Measurements from ENCODE around the gene FBXO4. TPM values are rescaled to one million over a fixed set of nuclear protein-coding genes. Genes with fewer than 3 reads are reported as not detected.

Gene FBXO4
- total RNA-seq, 1 experiment from 2014 or later: 1.2 TPM

GRCh38 chr5:41918105-41918504, 7.0 kb upstream of the FBXO4 start:
- Mint-ChIP-seq H3K36me3 (ENCODE audit: insufficient read depth in 1 of 3, low read depth in 3 of 3) (peaks cover 5 to 61% (median 49%) of the 10 kb centered on the region in 3 experiments; a peak in 6 of 7 replicates), H3K4me1 (peaks cover 10 to 11% of the 10 kb centered on the region in 2 experiments), H3K27me3 (ENCODE audit: low read depth) (no peaks in the 10 kb centered on the region), H3K9me3 (no peaks in the 10 kb centered on the region), H3K4me3 (no peak overlapping the region), H3K27ac (no peak overlapping the region)
- no peak for DNase-seq
- H3K23ac ChIP-seq (ENCODE audit: insufficient read length, low read depth, low read length): no peak overlapping the region
- no peak overlapping the region for H2BK120ac ChIP-seq (ENCODE audit: low read depth, low read length, poor library complexity, severe bottlenecking)
- H4K5ac ChIP-seq (ENCODE audit: insufficient read length, low read depth, low read length): no peak overlapping the region
- H3K18ac ChIP-seq (ENCODE audit: insufficient read length, low read depth, low read length): no peak overlapping the region
- no peak overlapping the region for H3K14ac ChIP-seq (ENCODE audit: insufficient read depth, low read length)
- no peak overlapping the region for H2BK12ac ChIP-seq (ENCODE audit: insufficient read length, low read depth, low read length)
- WGBS (ENCODE audit: extremely low coverage, insufficient read length, low lambda C conversion rate): no CpG with 5 or more reads among the region's 2 CpGs
- H3K79me2 ChIP-seq (ENCODE audit: insufficient read depth, low read length): no peaks in the 10 kb centered on the region
- no peaks in the 10 kb centered on the region for H3K27me3 ChIP-seq (ENCODE audit: insufficient read depth, low read length)
- no peak overlapping the region for H2BK5ac ChIP-seq (ENCODE audit: insufficient read length, low read length)
- no peak overlapping the region for H2BK20ac ChIP-seq (ENCODE audit: low read depth, low read length, poor library complexity, severe bottlenecking)
- no peak overlapping the region for H3K4ac ChIP-seq (ENCODE audit: low read depth, low read length)
- H4K20me1 ChIP-seq (ENCODE audit: control insufficient read depth, insufficient read depth, insufficient read length): no peaks in the 10 kb centered on the region
- no peak overlapping the region for H3K9ac ChIP-seq (ENCODE audit: extremely low read depth, insufficient read length, low read length)
- H2AK5ac ChIP-seq (ENCODE audit: insufficient read length, low read length): no peak overlapping the region
- H3K4me1 ChIP-seq (ENCODE audit: insufficient read depth, low read length): no peaks in the 10 kb centered on the region
- no peak overlapping the region for H4K8ac ChIP-seq (replicated peaks; ENCODE audit: insufficient read length, low read depth, low read length)
- no peaks in the 10 kb centered on the region for H3K79me1 ChIP-seq (ENCODE audit: insufficient read depth, low read depth, low read length, poor library complexity, severe bottlenecking)
- H3K56ac ChIP-seq (ENCODE audit: insufficient read length, low read depth, low read length): no peak overlapping the region
- H2AFZ ChIP-seq (ENCODE audit: low read length): no peak overlapping the region
- no peak overlapping the region for H4K91ac ChIP-seq (ENCODE audit: insufficient read length, low read depth, low read length)
- H3T11ph ChIP-seq (ENCODE audit: low read length): no peak overlapping the region
- no peaks in the 10 kb centered on the region for H3K23me2 ChIP-seq (ENCODE audit: insufficient read length, low read depth, low read length, poor library complexity, severe bottlenecking)
- no peak overlapping the region for H3K4me2 ChIP-seq (ENCODE audit: insufficient read depth, insufficient read length, low read length)
- TF ChIP-seq CTCF (conservative IDR thresholded peaks at IDR 0.05): no peak
- no peak overlapping the region for H2BK15ac ChIP-seq (ENCODE audit: low read depth, low read length)
- no peaks in the 10 kb centered on the region for H3K9me3 ChIP-seq (ENCODE audit: control insufficient read depth, low read depth, low read length)
- H3K27ac ChIP-seq (ENCODE audit: insufficient read length, low read depth, low read length): no peak overlapping the region

All from H9 (cell line).